GM23338 (cell line): ENCODE data around the gene ADAMTS17.

Source experiments
- CTCF ChIP-seq, 2 experiments: fragments of 200-600 bp in 1 of 2; sonication (generic) in 1 of 2; conservative IDR thresholded peaks; 2 replicates each; pipeline versions ENCODE4 v1.5.1 to v1.6.1; 2016 to 2017; ENCODE audit warnings: antibody characterized with exemption in 2 of 2, low read depth in 2 of 2, mild to moderate bottlenecking in 2 of 2, moderate library complexity in 1 of 2
- POLR2AphosphoS5 ChIP-seq: IDR thresholded peaks from 2 replicates; pipeline ENCODE4 v1.6.1; 2016; ENCODE audit warnings: antibody characterized with exemption, low read depth
- REST ChIP-seq: IDR thresholded peaks from one replicate; pipeline ENCODE4 v1.6.1; 2018; ENCODE audit warnings: antibody characterized with exemption; ENCODE audit not compliant: unreplicated experiment

- TF ChIP-seq CTCF (conservative IDR thresholded peaks at IDR 0.05; ENCODE audit: low read depth in 2 of 2) (no peak), POLR2AphosphoS5 (no peak), REST (no peak)
Observed at GRCh38 chr15:100114100-100114499, 227.7 kb downstream of the ADAMTS17 start.
